Effector memory CD8-positive, alpha-beta T cell (primary cell): ENCODE measurements around the gene CLEC18B.
"Not testable (repeated sequence)": the region's sequence is repeated elsewhere in the genome, so short reads cannot be mapped to it uniquely, and the experiment has no call there.

Experiments used
- ATAC-seq: fragments of 150-1000 bp; cut with Tn5 transposase; replicated peaks from 2 replicates; pipeline ENCODE4 v1.10.0; 2021; ENCODE audit warnings: mild to moderate bottlenecking, moderate library complexity
- DNase-seq, 3 experiments: peaks; one replicate each; pipeline ENCODE4 v3.0.0; 2021
- H3K27ac Mint-ChIP-seq, 2 donors: one replicate each; pipeline ENCODE4 v1.8.0; 2022; ENCODE audit warnings: mild to moderate bottlenecking in 2 of 2, mixed read lengths in 2 of 2, moderate library complexity in 2 of 2
- H3K27me3 Mint-ChIP-seq, 2 donors: one replicate each; pipeline ENCODE4 v1.8.0; 2022; ENCODE audit warnings: mixed read lengths in 2 of 2
- H3K36me3 Mint-ChIP-seq: one replicate; pipeline ENCODE4 v1.8.0; 2022; ENCODE audit warnings: mild to moderate bottlenecking, moderate library complexity, mixed read lengths; ENCODE audit not compliant: insufficient read depth
- H3K4me1 Mint-ChIP-seq, 2 donors: one replicate each; pipeline ENCODE4 v1.8.0; 2022; ENCODE audit warnings: low read depth in 2 of 2, mixed read lengths in 2 of 2
- H3K4me3 Mint-ChIP-seq, 2 donors: one replicate each; pipeline ENCODE4 v1.8.0; 2022; ENCODE audit warnings: mild to moderate bottlenecking in 2 of 2, mixed read lengths in 2 of 2, moderate library complexity in 2 of 2
- H3K9me3 Mint-ChIP-seq, 2 donors: one replicate each; pipeline ENCODE4 v1.8.0; 2022; ENCODE audit warnings: mixed read lengths in 2 of 2

The CLEC18B gene

GRCh38 chr16:74409185-74409981 is 11.9 kb downstream of the CLEC18B start:
- DNase-seq, H3K9me3 Mint-ChIP-seq, H3K36me3 Mint-ChIP-seq, H3K4me1 Mint-ChIP-seq, H3K4me3 Mint-ChIP-seq, H3K27ac Mint-ChIP-seq, H3K27me3 Mint-ChIP-seq, ATAC-seq: not testable (repeated sequence)

- not testable (repeated sequence) for ATAC-seq, H3K4me1 Mint-ChIP-seq, H3K27ac Mint-ChIP-seq, H3K4me3 Mint-ChIP-seq, DNase-seq, H3K9me3 Mint-ChIP-seq, H3K27me3 Mint-ChIP-seq, H3K36me3 Mint-ChIP-seq
Observed at GRCh38 chr16:74407362-74407705, 13.9 kb downstream of the CLEC18B start.

DNA sequence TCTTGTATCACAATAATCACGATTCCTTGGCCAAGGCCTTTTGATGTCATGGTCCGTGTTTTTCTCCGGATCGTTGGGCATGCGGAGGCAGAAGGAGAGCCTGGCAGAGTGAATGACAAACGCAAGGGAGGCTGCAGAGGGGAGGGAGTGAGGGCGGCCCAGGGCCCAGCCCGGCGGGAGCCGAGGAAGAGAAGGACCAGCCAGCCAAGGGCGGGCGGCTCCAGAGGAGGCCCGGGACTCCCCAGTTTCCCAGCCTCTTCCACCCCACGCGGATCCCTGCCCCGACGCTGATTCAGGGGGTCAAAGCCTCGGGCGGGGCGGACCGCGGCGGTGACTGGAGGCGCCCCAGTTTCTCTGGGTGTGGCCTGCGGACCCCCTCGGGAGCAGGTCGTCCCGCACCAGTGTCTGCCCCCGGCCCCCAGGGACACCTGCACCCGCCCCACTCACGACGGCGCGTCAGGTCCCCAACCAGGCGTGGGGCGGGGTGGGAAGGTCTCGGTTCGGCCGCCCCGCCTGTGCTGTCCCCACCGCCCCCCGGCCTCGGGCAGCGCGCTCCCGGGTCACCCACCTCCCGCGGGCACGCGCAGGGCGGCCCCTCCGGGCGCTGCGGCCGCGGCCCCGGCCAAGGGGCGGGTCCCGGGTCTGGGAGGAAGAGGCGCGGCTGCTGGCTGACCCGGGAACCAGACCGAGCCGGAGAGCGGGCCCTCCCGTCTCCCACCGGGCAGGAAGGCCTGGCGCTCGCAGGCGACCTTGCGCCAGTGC is 14.5 kb downstream of the CLEC18B start:
- not testable (repeated sequence) for H3K4me1 Mint-ChIP-seq, H3K27ac Mint-ChIP-seq, H3K27me3 Mint-ChIP-seq, DNase-seq, H3K36me3 Mint-ChIP-seq, H3K9me3 Mint-ChIP-seq, H3K4me3 Mint-ChIP-seq
- ATAC-seq: peak; percentile 43

DNA sequence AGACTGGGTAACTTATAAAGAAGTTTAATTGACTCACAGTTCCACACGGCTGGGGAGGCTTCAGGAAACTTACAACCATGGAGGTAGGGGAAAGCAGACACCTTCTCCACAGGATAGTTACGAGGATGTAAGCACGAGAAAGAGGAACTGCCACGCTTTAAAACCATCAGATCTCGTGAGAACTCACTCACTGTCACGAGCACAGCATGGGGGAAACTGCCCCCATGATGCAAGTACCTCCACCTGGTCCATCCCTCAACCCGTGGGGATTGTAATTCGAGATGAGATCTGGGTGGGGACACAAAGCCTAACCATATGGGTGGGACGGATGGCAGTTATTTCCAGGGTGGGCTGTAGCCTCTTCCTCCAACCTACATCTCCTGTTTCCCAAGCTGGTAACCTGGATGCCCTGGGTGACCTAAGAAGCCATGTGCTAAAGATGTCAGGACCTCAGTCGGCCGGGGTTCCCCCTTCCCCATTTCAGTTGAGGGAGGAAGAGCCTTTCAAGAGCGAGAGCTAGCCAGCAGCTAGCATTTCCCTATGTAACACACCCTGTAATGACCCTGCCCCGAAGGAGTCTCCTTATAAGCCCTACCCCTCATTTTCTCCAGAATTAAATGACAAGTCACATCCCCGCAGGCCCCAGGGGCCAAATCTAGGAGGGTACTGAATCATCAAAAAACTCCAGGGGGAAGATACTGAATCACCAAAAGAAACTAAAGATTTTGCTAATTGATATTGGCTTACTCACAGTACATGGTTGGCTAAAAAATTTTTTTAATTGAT is 16.9 kb downstream of the CLEC18B start:
- H3K4me3 Mint-ChIP-seq, H3K36me3 Mint-ChIP-seq: not testable (repeated sequence)

GRCh38 chr16:74400238-74400637 is 21.0 kb downstream of the CLEC18B start:
- not testable (repeated sequence) for H3K27me3 Mint-ChIP-seq, H3K27ac Mint-ChIP-seq, H3K36me3 Mint-ChIP-seq, H3K4me3 Mint-ChIP-seq, H3K4me1 Mint-ChIP-seq, DNase-seq, ATAC-seq, H3K9me3 Mint-ChIP-seq

More for the DNA sequence above, 16.9 kb downstream of the CLEC18B start:
- H3K27ac Mint-ChIP-seq, DNase-seq, ATAC-seq, H3K27me3 Mint-ChIP-seq, H3K9me3 Mint-ChIP-seq, H3K4me1 Mint-ChIP-seq: not testable (repeated sequence)

DNA sequence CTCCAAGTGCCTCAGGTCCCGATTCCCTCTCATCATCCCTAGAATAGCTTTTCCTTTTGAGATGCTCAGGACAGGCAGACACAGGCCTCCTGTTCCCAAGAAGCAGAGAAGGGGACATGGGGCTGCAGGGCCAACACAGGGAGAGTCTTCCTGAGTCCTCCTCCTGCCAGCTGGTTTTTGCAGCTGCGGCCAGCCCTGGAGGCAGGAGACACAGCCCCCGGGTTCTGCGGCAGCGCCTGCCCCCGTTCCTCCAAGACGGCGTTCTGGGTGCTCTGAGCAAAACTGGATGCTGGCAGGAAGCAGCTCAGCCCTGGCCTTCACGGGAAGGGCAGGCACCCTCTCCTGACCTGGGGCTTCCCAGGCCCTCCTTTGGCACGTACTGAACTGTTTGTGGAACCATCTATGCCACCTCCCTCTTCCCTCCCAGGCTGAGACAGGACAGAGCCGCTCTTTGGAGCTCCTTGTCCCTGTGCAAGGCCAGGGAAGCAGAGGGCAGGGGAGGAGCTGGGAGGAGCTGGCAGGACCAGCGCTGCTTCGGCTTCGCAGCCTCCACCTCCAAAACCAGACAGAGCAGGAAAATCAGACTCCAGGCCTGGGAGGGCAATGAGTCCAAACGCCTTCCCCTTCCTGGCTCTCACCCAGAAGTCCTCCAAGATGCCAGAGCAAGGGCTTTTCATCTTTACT is 22.9 kb downstream of the CLEC18B start:
- not testable (repeated sequence) for H3K27me3 Mint-ChIP-seq, H3K4me1 Mint-ChIP-seq

GRCh38 chr16:74396521-74397017 is 24.7 kb downstream of the CLEC18B start:
- H3K27ac Mint-ChIP-seq, ATAC-seq, H3K9me3 Mint-ChIP-seq, H3K36me3 Mint-ChIP-seq, H3K4me1 Mint-ChIP-seq, DNase-seq, H3K4me3 Mint-ChIP-seq: not testable (repeated sequence)
- peaks cover 8 to 12% of the 10 kb centered on the region in 2 donors for H3K27me3 Mint-ChIP-seq

More for the DNA sequence above, 22.9 kb downstream of the CLEC18B start:
- H3K27ac Mint-ChIP-seq, H3K4me3 Mint-ChIP-seq, DNase-seq, H3K9me3 Mint-ChIP-seq, ATAC-seq, H3K36me3 Mint-ChIP-seq: not testable (repeated sequence)

- not testable (repeated sequence) for H3K27me3 Mint-ChIP-seq, H3K9me3 Mint-ChIP-seq, H3K4me1 Mint-ChIP-seq, ATAC-seq, H3K36me3 Mint-ChIP-seq, DNase-seq, H3K4me3 Mint-ChIP-seq, H3K27ac Mint-ChIP-seq
Observed at GRCh38 chr16:74394604-74395003, 26.7 kb downstream of the CLEC18B start.

- not testable (repeated sequence) for DNase-seq, H3K4me1 Mint-ChIP-seq, H3K27ac Mint-ChIP-seq, H3K9me3 Mint-ChIP-seq, H3K36me3 Mint-ChIP-seq, ATAC-seq, H3K4me3 Mint-ChIP-seq, H3K27me3 Mint-ChIP-seq
Observed at GRCh38 chr16:74394131-74394530, 27.1 kb downstream of the CLEC18B start.

GRCh38 chr16:74391454-74392050 is 29.7 kb downstream of the CLEC18B start:
- not testable (repeated sequence) for H3K9me3 Mint-ChIP-seq, H3K36me3 Mint-ChIP-seq, H3K4me3 Mint-ChIP-seq, H3K4me1 Mint-ChIP-seq, DNase-seq, ATAC-seq, H3K27ac Mint-ChIP-seq
- peaks cover 8 to 12% of the 10 kb centered on the region in 2 donors for H3K27me3 Mint-ChIP-seq

DNA sequence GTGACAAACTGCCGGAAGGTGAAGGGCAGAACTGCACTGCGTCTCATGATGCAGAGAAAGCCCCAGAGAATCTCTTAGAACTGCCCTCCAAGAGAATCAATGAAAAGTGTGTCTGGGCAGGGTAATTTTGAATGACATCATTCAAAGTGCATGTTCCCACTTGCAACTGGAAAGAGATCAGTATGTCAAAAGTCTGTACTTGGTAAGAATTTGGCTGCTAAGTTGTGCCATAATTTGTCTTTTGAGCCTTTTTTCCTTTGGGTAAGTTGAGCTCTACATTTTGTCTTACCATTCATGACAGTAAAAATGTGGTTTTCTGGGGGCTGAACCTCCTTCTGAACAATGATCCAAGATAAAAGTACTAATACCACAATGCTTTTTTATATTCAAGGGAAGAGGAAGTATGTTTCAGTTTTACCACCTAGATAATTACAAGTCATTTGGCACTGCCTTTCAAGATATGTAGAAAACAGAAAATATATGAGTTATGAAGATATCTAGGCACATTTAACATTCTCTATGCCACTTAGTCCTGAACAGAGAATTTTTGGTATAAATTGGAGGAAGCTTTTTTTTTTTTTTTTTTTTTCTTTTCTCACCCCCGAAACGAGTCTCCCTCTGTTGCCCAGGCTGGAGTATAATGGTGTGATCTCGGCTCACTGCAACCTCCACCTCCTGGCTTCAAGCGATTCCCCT is 38.8 kb downstream of the CLEC18B start:
- H3K4me1 Mint-ChIP-seq, H3K27ac Mint-ChIP-seq, H3K27me3 Mint-ChIP-seq, H3K4me3 Mint-ChIP-seq, H3K36me3 Mint-ChIP-seq, H3K9me3 Mint-ChIP-seq, DNase-seq, ATAC-seq: not testable (repeated sequence)

GRCh38 chr16:74373847-74374184 is 47.5 kb downstream of the CLEC18B start:
- H3K36me3 Mint-ChIP-seq, ATAC-seq, H3K27me3 Mint-ChIP-seq, H3K4me1 Mint-ChIP-seq, DNase-seq, H3K9me3 Mint-ChIP-seq, H3K4me3 Mint-ChIP-seq: not testable (repeated sequence)
- peak overlapping the region in 1 of 2 donors; percentile 20 for H3K27ac Mint-ChIP-seq
